ENCODE results near the gene SERPINF2.

DNA sequence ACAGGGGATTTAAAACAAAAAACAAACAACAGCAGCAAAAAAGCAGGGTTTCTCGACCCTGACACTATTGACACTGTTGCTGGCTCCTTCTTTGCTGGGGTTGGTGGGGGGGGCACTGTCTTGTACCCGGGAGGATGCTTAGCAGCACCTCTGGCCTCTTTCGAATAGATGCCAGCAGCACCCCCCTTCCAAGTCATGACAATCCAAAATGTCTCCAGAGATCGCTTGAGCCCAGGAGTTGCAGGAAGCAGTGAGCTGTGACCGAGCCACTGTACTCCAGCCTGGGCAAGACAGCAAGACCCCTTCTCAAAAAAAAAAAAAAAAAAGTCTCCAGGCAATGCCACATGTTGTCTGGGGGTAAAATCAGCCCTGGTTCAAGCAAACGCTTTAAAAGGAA lies 39.5 kb downstream of the SERPINF2 start:
- TF ChIP-seq, protein P1, sequence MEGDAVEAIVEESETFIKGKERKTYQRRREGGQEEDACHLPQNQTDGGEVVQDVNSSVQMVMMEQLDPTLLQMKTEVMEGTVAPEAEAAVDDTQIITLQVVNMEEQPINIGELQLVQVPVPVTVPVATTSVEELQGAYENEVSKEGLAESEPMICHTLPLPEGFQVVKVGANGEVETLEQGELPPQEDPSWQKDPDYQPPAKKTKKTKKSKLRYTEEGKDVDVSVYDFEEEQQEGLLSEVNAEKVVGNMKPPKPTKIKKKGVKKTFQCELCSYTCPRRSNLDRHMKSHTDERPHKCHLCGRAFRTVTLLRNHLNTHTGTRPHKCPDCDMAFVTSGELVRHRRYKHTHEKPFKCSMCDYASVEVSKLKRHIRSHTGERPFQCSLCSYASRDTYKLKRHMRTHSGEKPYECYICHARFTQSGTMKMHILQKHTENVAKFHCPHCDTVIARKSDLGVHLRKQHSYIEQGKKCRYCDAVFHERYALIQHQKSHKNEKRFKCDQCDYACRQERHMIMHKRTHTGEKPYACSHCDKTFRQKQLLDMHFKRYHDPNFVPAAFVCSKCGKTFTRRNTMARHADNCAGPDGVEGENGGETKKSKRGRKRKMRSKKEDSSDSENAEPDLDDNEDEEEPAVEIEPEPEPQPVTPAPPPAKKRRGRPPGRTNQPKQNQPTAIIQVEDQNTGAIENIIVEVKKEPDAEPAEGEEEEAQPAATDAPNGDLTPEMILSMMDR (IDR thresholded peaks at IDR 0.05; ENCODE audit: poor library complexity, severe bottlenecking) = no peak
- TF ChIP-seq EP300 (conservative IDR thresholded peaks at IDR 0.05; ENCODE audit: poor library complexity, severe bottlenecking) = no peak
- TF ChIP-seq MXI1 (conservative IDR thresholded peaks at IDR 0.05; ENCODE audit: poor library complexity, severe bottlenecking) = no peak

Measured in neural cell (in vitro differentiated cells).